GM19328 (cell line): ENCODE measurements around the gene CD36.

Experiments used
- ATAC-seq: cut with Tn5 transposase; IDR thresholded peaks from one replicate; pipeline ENCODE4 v1.9.1; 2021; ENCODE audit warnings: mild to moderate bottlenecking, moderate library complexity; ENCODE audit not compliant: unreplicated experiment

CD36 gene

GRCh38 chr7:80637911-80638765, at the start of gene CD36:
Gene CD36, plus strand, starts transcription at chr7:80638642. Its CDS starts 8,099 bp downstream, at chr7:80646741.
- peak; percentile 71 for ATAC-seq

- ATAC-seq: no peak
These were observed 48.8 kb upstream of the CD36 start for GRCh38 chr7:80589631-80590030.

GRCh38 chr7:80591654-80592053, 46.8 kb upstream of the CD36 start:
- no peak for ATAC-seq

DNA sequence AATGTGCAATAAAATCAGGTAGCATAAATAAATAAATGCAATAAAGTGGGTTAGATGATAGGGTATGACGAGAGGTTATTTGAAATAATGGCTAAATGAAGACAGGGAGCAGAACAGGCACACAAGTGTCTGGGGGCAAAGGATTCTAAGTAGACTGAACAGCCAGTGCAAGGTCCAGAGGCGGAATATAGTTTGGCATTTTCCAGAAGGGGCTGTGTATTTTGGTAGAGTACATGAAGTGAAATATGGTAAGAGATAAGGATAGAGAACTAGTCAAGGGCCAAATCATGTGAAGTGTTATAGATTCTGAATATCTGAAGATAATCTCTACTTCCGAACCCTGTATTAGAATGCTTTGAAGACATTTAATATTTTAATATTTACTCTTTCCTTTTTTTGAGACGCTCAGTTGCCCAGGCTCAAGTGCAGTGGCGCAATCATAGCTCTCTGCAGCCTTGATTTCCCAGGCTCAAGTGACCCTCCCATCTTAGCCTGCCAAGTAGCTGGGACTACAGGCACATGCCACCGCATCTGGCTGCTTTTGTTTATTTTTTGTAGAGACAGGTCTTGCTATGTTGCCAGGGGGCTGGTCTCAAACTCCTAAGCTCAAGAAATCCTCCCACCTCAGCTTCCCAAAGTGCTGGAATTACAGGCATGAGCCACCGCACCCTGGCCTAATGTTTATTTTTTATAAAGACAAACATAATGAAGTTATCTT, 44.4 kb upstream of the CD36 start:
- no peak for ATAC-seq

GRCh38 chr7:80596933-80597517, 41.4 kb upstream of the CD36 start:
- no peak for ATAC-seq

- no peak for ATAC-seq
These were observed 40.6 kb upstream of the CD36 start for GRCh38 chr7:80597875-80598274.

- no peak for ATAC-seq
These were observed 38.4 kb upstream of the CD36 start for GRCh38 chr7:80600046-80600445.

DNA sequence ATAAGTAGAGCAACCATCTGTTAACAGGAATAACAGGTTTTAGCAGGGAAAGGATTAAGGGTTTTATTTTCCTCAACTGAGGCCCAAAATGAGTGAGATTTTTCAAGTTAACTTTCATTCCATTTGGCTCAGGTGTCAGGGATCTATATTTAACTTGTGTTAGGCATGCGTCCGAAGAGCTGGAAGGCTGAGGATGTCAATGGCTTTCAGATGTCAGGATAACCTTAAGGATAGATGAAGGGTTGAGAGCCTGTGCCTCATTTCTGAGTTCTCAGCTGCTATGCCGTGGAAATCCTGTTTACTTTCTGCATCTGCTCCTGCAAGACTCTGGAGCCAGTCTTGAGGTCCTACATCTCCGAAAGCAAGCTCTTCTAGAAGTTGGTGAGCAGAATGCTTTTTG, 36.4 kb upstream of the CD36 start:
- no peak for ATAC-seq

GRCh38 chr7:80603940-80604339, 34.5 kb upstream of the CD36 start:
- no peak for ATAC-seq

GRCh38 chr7:80604436-80604835, 34.0 kb upstream of the CD36 start:
- no peak for ATAC-seq

- ATAC-seq: no peak
These were observed 31.3 kb upstream of the CD36 start for GRCh38 chr7:80607136-80607535.

GRCh38 chr7:80608336-80608735, 30.1 kb upstream of the CD36 start:
- no peak for ATAC-seq

GRCh38 chr7:80609751-80610150, 28.7 kb upstream of the CD36 start:
- ATAC-seq: no peak

GRCh38 chr7:80611353-80611752, 27.1 kb upstream of the CD36 start:
- ATAC-seq: no peak

DNA sequence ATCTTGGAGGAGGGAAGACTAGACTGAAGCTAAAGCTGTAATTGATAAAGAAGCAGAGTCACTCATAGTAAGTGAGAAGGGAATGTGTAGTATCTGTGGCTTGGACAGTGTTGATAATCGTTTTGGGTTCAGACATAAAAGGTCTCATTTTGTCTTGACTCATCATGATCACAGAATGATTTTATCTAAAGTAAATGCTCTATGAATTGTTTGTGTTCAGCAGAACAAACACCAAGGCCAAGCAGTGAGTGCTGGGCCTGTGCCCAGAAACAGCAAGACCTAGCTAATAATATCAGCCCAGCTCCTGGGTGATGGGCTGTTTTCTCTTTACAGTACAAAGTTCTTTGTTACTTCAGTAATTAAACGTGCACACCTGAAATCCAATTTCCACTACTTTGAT, 26.7 kb upstream of the CD36 start:
- no peak for ATAC-seq

- ATAC-seq: no peak
These were observed 25.6 kb upstream of the CD36 start for GRCh38 chr7:80612880-80613279.

DNA sequence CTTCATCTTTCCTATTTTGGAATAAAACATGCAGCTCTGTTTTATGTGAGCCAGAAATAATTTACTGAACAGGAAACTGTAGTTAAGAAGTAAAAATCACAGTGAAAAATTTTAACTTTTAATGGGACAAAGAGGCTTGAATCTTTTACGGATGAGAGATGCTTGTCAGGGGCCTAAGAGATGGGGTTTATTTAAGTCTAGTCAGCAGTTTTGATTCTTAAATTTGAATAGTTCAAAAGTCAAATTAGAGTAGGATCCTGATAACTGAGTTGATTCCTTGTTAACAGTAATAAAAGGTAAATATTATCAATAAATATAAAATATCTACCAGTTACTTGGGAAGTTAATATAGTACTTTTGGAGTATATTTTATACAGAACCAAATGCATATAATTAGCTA, 24.9 kb upstream of the CD36 start:
- no peak for ATAC-seq

GRCh38 chr7:80614851-80615271, 23.6 kb upstream of the CD36 start:
- no peak for ATAC-seq

GRCh38 chr7:80618096-80618495, 20.3 kb upstream of the CD36 start:
- ATAC-seq: no peak

DNA sequence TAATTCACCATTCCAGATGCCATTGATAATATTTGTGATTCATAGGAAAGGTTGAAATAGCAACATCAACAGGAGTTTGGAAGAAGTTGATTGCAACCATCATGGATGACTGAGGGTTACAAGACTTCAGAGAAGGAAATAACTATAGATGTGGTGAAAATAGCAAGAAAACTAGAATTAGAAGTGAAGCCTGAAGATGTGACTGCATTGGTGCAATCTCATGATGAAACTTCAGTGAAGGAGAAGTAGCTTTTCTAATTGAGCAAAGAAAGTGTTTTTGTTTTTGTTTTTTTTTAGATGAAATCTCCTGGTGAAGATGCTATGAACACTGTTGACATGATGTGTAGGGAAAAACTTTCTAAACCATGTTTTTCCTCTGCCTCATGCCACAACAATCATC, 18.7 kb upstream of the CD36 start:
- ATAC-seq: no peak

- ATAC-seq: no peak
These were observed 15.9 kb upstream of the CD36 start for GRCh38 chr7:80622541-80622940.
